Measurements from ENCODE around the gene DNAH1. TPM values are rescaled to one million over a fixed set of nuclear protein-coding genes. Genes with fewer than 3 reads are reported as not detected.

DNAH1 gene
- total RNA-seq, 4 donors from 2014 or later: 19.3 to 103 (median 64.2) TPM

- no peak overlapping the region for H3K4me3 ChIP-seq
- no peak for TF ChIP-seq POLR2A (IDR thresholded peaks at IDR 0.05)
- peak in 1 of 3 donors; percentile 24 for DNase-seq
- peaks cover 0 to 21% (median 0%) of the 10 kb centered on the region in 4 donors for H3K4me1 ChIP-seq
- no peaks in the 10 kb centered on the region for H3K27me3 ChIP-seq
- H3K36me3 ChIP-seq: no peaks in the 10 kb centered on the region
- no peak overlapping the region for H3K27ac ChIP-seq
- no peaks in the 10 kb centered on the region for H3K9me3 ChIP-seq
Measured at GRCh38 chr3:52432225-52432624, 116.1 kb downstream of the DNAH1 start.

DNA sequence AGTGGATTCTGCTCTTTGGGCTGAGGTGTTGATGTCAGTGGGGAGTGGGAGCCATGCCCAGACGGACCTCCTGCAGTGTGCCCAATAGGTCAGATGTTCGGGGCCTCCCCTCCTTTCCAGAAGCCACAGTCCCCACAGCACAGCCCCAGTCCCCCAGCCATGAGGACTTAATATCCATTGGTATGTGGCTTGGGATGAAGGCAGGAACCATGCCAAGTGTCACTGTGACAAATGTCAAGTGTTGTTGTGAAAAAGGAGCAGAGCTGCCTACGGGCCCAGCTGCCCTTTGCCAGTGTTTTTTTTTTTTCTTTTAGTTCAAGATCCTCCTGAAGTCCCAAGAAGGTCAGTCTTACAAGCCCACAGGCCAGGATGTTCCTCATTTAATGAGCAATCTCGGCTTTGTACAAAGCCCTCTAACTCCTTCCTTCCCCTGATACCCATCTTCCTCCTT is 116.6 kb downstream of the DNAH1 start:
- Histone ChIP-seq H3K4me1 (peaks cover 0 to 24% (median 0%) of the 10 kb centered on the region in 4 donors), H3K27ac (no peak overlapping the region), H3K27me3 (no peaks in the 10 kb centered on the region), H3K36me3 (no peaks in the 10 kb centered on the region), H3K9me3 (no peaks in the 10 kb centered on the region), H3K4me3 (no peak overlapping the region)
- no peak for DNase-seq
- no peak for TF ChIP-seq POLR2A (IDR thresholded peaks at IDR 0.05)
- TF ChIP-seq, protein P1, sequence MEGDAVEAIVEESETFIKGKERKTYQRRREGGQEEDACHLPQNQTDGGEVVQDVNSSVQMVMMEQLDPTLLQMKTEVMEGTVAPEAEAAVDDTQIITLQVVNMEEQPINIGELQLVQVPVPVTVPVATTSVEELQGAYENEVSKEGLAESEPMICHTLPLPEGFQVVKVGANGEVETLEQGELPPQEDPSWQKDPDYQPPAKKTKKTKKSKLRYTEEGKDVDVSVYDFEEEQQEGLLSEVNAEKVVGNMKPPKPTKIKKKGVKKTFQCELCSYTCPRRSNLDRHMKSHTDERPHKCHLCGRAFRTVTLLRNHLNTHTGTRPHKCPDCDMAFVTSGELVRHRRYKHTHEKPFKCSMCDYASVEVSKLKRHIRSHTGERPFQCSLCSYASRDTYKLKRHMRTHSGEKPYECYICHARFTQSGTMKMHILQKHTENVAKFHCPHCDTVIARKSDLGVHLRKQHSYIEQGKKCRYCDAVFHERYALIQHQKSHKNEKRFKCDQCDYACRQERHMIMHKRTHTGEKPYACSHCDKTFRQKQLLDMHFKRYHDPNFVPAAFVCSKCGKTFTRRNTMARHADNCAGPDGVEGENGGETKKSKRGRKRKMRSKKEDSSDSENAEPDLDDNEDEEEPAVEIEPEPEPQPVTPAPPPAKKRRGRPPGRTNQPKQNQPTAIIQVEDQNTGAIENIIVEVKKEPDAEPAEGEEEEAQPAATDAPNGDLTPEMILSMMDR (IDR thresholded peaks at IDR 0.05): no peak

GRCh38 chr3:52433328-52433995 is 117.3 kb downstream of the DNAH1 start:
- Histone ChIP-seq H3K27me3 (no peaks in the 10 kb centered on the region), H3K27ac (peak overlapping the region in 2 of 4 donors; percentile 36 to 38), H3K4me3 (no peak overlapping the region), H3K9me3 (no peaks in the 10 kb centered on the region), H3K4me1 (peaks cover 0 to 30% (median 0%) of the 10 kb centered on the region in 4 donors), H3K36me3 (no peaks in the 10 kb centered on the region)
- TF ChIP-seq, protein P1 (IDR thresholded peaks at IDR 0.05): no peak
- no peak for TF ChIP-seq POLR2A (IDR thresholded peaks at IDR 0.05)
- peak in 1 of 3 donors; percentile 55 for DNase-seq

GRCh38 chr3:52433996-52434479 is 117.9 kb downstream of the DNAH1 start:
- Histone ChIP-seq H3K36me3 (no peaks in the 10 kb centered on the region), H3K9me3 (no peaks in the 10 kb centered on the region), H3K27me3 (no peaks in the 10 kb centered on the region), H3K4me1 (peaks cover 0 to 26% (median 0%) of the 10 kb centered on the region in 4 donors), H3K4me3 (no peak overlapping the region), H3K27ac (peak overlapping the region in 2 of 4 donors; percentile 36 to 38)
- no peak for DNase-seq
- no peak for TF ChIP-seq POLR2A (IDR thresholded peaks at IDR 0.05)
- TF ChIP-seq, protein P1 (IDR thresholded peaks at IDR 0.05): no peak

DNA sequence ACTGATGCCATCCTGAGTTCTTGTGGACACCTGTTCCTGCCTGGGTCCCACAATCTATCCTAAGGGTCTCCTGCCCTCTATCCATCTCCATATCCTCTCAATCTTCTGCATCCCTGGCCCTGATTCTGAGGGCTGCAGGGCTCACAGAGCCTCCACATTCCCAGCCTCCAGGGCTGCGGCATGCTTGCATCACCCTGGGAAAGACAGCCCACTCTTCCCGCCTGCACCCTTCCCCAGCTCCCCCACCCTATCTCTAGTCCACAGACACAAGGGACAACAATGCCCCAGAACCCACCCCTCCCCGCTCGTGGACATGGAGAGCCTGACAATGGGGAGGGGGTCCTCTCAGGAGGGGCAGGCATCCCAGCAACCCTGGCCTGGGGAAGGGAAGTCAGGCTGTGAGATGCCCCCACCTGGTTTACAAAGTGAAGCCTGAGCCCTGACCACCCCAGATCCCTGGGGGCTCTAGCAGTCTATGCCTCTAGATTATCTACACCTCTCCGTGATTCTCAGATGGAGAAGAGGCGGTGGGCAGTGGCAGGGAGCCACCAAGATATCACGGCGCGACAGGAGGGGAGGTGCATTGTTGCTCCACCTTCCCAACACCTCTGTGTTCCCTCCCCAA is 118.5 kb downstream of the DNAH1 start:
- peak in 1 of 3 donors; percentile 9 for DNase-seq
- Histone ChIP-seq H3K4me3 (no peak overlapping the region), H3K9me3 (no peaks in the 10 kb centered on the region)

More for the DNA sequence above, 118.5 kb downstream of the DNAH1 start:
- no peaks in the 10 kb centered on the region for H3K36me3 ChIP-seq
- peak overlapping the region in 1 of 4 donors; percentile 35 for H3K27ac ChIP-seq
- H3K4me1 ChIP-seq: peaks cover 0 to 26% (median 0%) of the 10 kb centered on the region in 4 donors
- no peaks in the 10 kb centered on the region for H3K27me3 ChIP-seq
- TF ChIP-seq POLR2A (IDR thresholded peaks at IDR 0.05): no peak
- TF ChIP-seq, protein P1 (IDR thresholded peaks at IDR 0.05): no peak

Measured in Peyer's patch (tissue), 4 donors.